K562 (cell line): ENCODE results near the gene FAM3C. TPM values are rescaled to one million over a fixed set of nuclear protein-coding genes. Genes with fewer than 3 reads are reported as not detected.

Experiments
- ARID1B ChIP-seq: fragments of 450-650 bp; IDR thresholded peaks from 2 replicates; pipeline ENCODE4 v1.6.1; 2016; ENCODE audit warnings: antibody characterized with exemption, mild to moderate bottlenecking, inconsistent platforms
- CBFA2T2 ChIP-seq: fragments of 450-650 bp; conservative IDR thresholded peaks from 2 replicates; pipeline ENCODE4 v1.6.1; 2017; ENCODE audit warnings: mild to moderate bottlenecking
- CBFA2T3 ChIP-seq: fragments of 450-650 bp; IDR thresholded peaks from 2 replicates; pipeline ENCODE4 v1.6.1; 2017
- GATA2 ChIP-seq: sonication (generic); formaldehyde crosslinking; IDR thresholded peaks from 2 replicates; pipeline ENCODE4 v1.4.0; 2020; ENCODE audit warnings: mild to moderate bottlenecking, missing genetic modification reagents
- KLF10 ChIP-seq: fragments of 250-450 bp; sonication (Bioruptor Pico); IDR thresholded peaks from 2 replicates; pipeline ENCODE4 v1.6.1; 2021; ENCODE audit warnings: matching md5 sums
- LEF1 ChIP-seq: fragments of 450-650 bp; IDR thresholded peaks from 2 replicates; pipeline ENCODE4 v1.6.1; 2016; ENCODE audit warnings: mild to moderate bottlenecking
- MLX ChIP-seq, 2 experiments: fragments of 450-650 bp in 1 of 2; sonication (generic) in 1 of 2; formaldehyde crosslinking; conservative IDR thresholded peaks; 2 replicates each; pipeline versions ENCODE4 v1.4.0 to v1.8.1; 2020 to 2022; ENCODE audit warnings: mild to moderate bottlenecking in 1 of 2, missing genetic modification reagents in 1 of 2
- MTA2 ChIP-seq: fragments of 450-650 bp; IDR thresholded peaks from 2 replicates; pipeline ENCODE4 v1.6.1; 2016; ENCODE audit warnings: low read depth
- NR2C2 ChIP-seq, 2 experiments: fragments of 200-800 bp in 1 of 2; sonication (Bioruptor generic) in 1 of 2; sonication (generic) in 1 of 2; formaldehyde crosslinking in 1 of 2; IDR thresholded peaks; 2 replicates each; pipeline versions ENCODE4 v1.6.1 to v1.8.0; 2016 to 2022; ENCODE audit warnings: mild to moderate bottlenecking in 1 of 2, missing compliant biosample characterization in 1 of 2, missing genetic modification characterization in 1 of 2, missing genetic modification reagents in 1 of 2
- SAFB ChIP-seq: fragments of 200-400 bp; formaldehyde crosslinking; IDR thresholded peaks from 2 replicates; pipeline ENCODE4 v1.6.1; 2017; ENCODE audit warnings: low read depth, low read length, borderline replicate concordance
- SMARCA4 ChIP-seq: fragments of 450-650 bp; IDR thresholded peaks from 2 replicates; pipeline ENCODE4 v1.6.1; 2016
- ZBTB12 ChIP-seq: fragments of 250-450 bp; sonication (Bioruptor Pico); IDR thresholded peaks from 2 replicates; pipeline ENCODE4 v1.4.0; 2020
- ZBTB34 ChIP-seq: fragments of 250-450 bp; sonication (Bioruptor Pico); IDR thresholded peaks from 2 replicates; pipeline ENCODE4 v1.8.0; 2021; ENCODE audit warnings: mild to moderate bottlenecking, moderate library complexity
- ZMIZ1 ChIP-seq, 2 experiments: fragments of 150-350 bp in 1 of 2; IDR thresholded peaks; 2 replicates each; pipeline ENCODE4 v1.6.1; 2012 to 2016; ENCODE audit warnings: low read depth in 2 of 2, low read length in 2 of 2, mild to moderate bottlenecking in 1 of 2, moderate library complexity in 1 of 2
- ZNF174 ChIP-seq: fragments of 250-450 bp; sonication (Bioruptor Pico); IDR thresholded peaks from 2 replicates; pipeline ENCODE4 v1.4.0; 2020; ENCODE audit warnings: mild to moderate bottlenecking
- ZNF316 ChIP-seq: fragments of 450-650 bp; IDR thresholded peaks from 2 replicates; pipeline ENCODE4 v1.6.1; 2016
- polyA plus RNA-seq, 8 experiments: library from polyadenylated mRNA; depleted of rRNA in 4 of 8; stranded (reverse) in 5 of 8; unstranded in 3 of 8; fragments of >200 nt; fragmentation: Nextera tagmentation in 2 of 8; fragmentation: Illumina TruSeq in 1 of 8; extraction: Ambion mirVana in 2 of 8; extraction: Trizol in 1 of 8; gene quantifications; 2 replicates each; pipeline versions ENCODE4 v1.2.1 to v1.2.3, GENCODE V29; 2011 to 2014; ENCODE audit warnings: inconsistent platforms in 1 of 8, missing spikeins in 1 of 8
- total RNA-seq, 7 experiments: library from RNA; depleted of rRNA in 6 of 7; stranded (reverse); fragments of >200 nt in 6 of 7; fragmentation: Illumina TruSeq in 2 of 7; extraction: Trizol in 2 of 7; gene quantifications; 2 replicates each; pipeline versions ENCODE4 v1.2.1 to v1.2.3, GENCODE V29; 2011 to 2021; ENCODE audit warnings: low replicate concordance in 1 of 7

Gene FAM3C
- total and polyA plus RNA-seq, 9 of the 15 experiments (the other 6 are each of a cell fraction or from before 2014, with no cell fraction given) = 10.6 to 42.6 (median 30.0) TPM

GRCh38 chr7:121394709-121395140, 1.4 kb downstream of the FAM3C start (continued):
- TF ChIP-seq ZMIZ1 (IDR thresholded peaks at IDR 0.05; ENCODE audit: low read depth in 2 of 2, low read length in 2 of 2) (no peak), ZBTB34 (CRISPR knock-in tag) (no peak), KLF10 (CRISPR knock-in tag) (no peak), CBFA2T3 (peak; percentile 58), ZNF316 (peak; percentile 93), ZNF174 (CRISPR knock-in tag) (no peak), MTA2 (no peak), ZBTB12 (CRISPR knock-in tag) (no peak), GATA2 (CRISPR knock-in tag) (0 out of 2 replicates have a peak, but pooled peaks have one; percentile 32), SAFB (no peak), LEF1 (peak; percentile 38; the same call in 1 of the 2 replicates), NR2C2 (CRISPR knock-in tag; IDR thresholded peaks at IDR 0.05) (no peak), NR2C2 (tag; IDR thresholded peaks at IDR 0.05) (peak; percentile 87), ARID1B (peak; percentile 59), SMARCA4 (peak; percentile 41), CBFA2T2 (0 out of 2 replicates have a peak, but pooled peaks have one; percentile 11), MLX (CRISPR knock-in tag; conservative IDR thresholded peaks at IDR 0.05) (no peak)
